Mesodermal cell (in vitro differentiated cells): Measurements from ENCODE around the gene THAP4.
"Not testable (repeated sequence)": the region's sequence is repeated elsewhere in the genome, so short reads cannot be mapped to it uniquely, and the experiment has no call there.

Experiments used
- H3K27ac ChIP-seq: 2 replicates; pipeline ENCODE4 v1.7.0; 2013; ENCODE audit warnings: mild to moderate bottlenecking, low read depth, low read length, moderate library complexity; ENCODE audit not compliant: severe bottlenecking
- H3K36me3 ChIP-seq: 2 replicates; pipeline ENCODE4 v1.7.1; 2013; ENCODE audit warnings: mild to moderate bottlenecking, low read length, moderate library complexity; ENCODE audit not compliant: control insufficient read depth, insufficient read depth
- H3K4me1 ChIP-seq: one replicate; pipeline ENCODE4 v1.7.1; 2013; ENCODE audit warnings: mild to moderate bottlenecking, low read length; ENCODE audit not compliant: insufficient read depth, control insufficient read depth, poor library complexity, severe bottlenecking
- H3K4me3 ChIP-seq: 2 replicates; pipeline ENCODE4 v1.7.0; 2013; ENCODE audit warnings: low read length, control low read depth, mild to moderate bottlenecking; ENCODE audit not compliant: insufficient read depth, poor library complexity, severe bottlenecking; ENCODE audit errors: extremely low read depth
- H3K9me3 ChIP-seq: 2 replicates; pipeline ENCODE4 v1.7.1; 2013; ENCODE audit warnings: mild to moderate bottlenecking, low read length, moderate library complexity; ENCODE audit not compliant: control insufficient read depth
- whole genome bisulfite sequencing, 2 experiments: methylation state at CpG; one replicate each; pipeline ENCODE4 v1.1.5; 2013; ENCODE audit warnings: missing lambda C conversion rate in 2 of 2; ENCODE audit not compliant: insufficient coverage in 2 of 2; 5-methylcytosine and 5-hydroxymethylcytosine counted together

THAP4 gene

GRCh38 chr2:241662731-241663130 is 25.8 kb upstream of the THAP4 start:
- peaks cover 62% of the 10 kb centered on the region for H3K36me3 ChIP-seq
- not testable (repeated sequence) for H3K27ac ChIP-seq, H3K9me3 ChIP-seq, H3K4me3 ChIP-seq
- peaks cover 22% of the 10 kb centered on the region for H3K4me1 ChIP-seq
- WGBS, 2 experiments: 82 to 89% methylated on average over 16 to 23 of the region's 24 CpGs

GRCh38 chr2:241660593-241661213 is 23.7 kb upstream of the THAP4 start:
- Histone ChIP-seq H3K4me3 (no peak overlapping the region), H3K27ac (no peak overlapping the region), H3K9me3 (no peaks in the 10 kb centered on the region), H3K36me3 (peaks cover 60% of the 10 kb centered on the region), H3K4me1 (peaks cover 10% of the 10 kb centered on the region)
- 96 to 97% methylated on average over 13 to 14 of the region's 14 CpGs for WGBS, 2 experiments

- no peak overlapping the region for H3K4me3 ChIP-seq
- H3K4me1 ChIP-seq: no peaks in the 10 kb centered on the region
- H3K27ac ChIP-seq: no peak overlapping the region
- H3K9me3 ChIP-seq: no peaks in the 10 kb centered on the region
- WGBS, 2 experiments: 80% methylated on average over 26 of the region's 26 CpGs
- peaks cover 74% of the 10 kb centered on the region for H3K36me3 ChIP-seq
These were observed 22.3 kb upstream of the THAP4 start for GRCh38 chr2:241659150-241659739.

GRCh38 chr2:241658296-241658695 is 21.3 kb upstream of the THAP4 start:
- H3K36me3 ChIP-seq: peaks cover 83% of the 10 kb centered on the region
- no peaks in the 10 kb centered on the region for H3K4me1 ChIP-seq
- no peak overlapping the region for H3K4me3 ChIP-seq
- 82 to 91% methylated on average over 5 of the region's 5 CpGs for WGBS, 2 experiments
- H3K27ac ChIP-seq: no peak overlapping the region
- H3K9me3 ChIP-seq: no peaks in the 10 kb centered on the region

GRCh38 chr2:241657786-241658254 is 20.9 kb upstream of the THAP4 start:
- H3K4me3 ChIP-seq: no peak overlapping the region
- no peaks in the 10 kb centered on the region for H3K4me1 ChIP-seq
- no peaks in the 10 kb centered on the region for H3K9me3 ChIP-seq
- peaks cover 86% of the 10 kb centered on the region for H3K36me3 ChIP-seq
- H3K27ac ChIP-seq: no peak overlapping the region
- WGBS, 2 experiments: 86 to 87% methylated on average over 13 to 15 of the region's 15 CpGs

DNA sequence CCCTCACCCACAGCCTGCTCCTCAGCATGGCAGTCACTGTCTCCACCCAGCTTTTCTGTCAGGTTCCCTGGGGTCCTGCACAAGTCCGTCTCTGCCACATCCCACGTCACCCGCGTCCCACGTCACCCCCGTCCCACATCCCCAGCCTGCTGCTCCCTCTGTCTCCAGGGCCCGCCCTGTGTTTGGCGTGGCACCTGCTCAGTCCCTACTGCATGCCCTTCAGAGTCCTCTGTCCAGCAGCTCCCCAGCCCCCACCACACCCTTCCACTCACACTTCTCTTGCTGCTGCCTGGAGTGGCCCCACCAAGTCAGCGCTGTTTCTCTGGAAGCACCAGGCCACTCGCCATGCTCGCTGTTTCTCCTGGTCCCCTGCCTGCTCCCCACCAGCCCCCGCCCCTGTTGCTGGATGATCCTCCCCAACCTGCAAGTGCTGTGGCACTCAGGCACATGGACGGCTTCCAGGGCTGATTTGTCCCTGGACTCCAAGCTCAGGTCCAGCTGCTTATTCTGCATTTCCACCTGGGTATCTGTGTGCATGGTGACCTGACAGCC is 19.3 kb upstream of the THAP4 start:
- H3K36me3 ChIP-seq: peaks cover 89% of the 10 kb centered on the region
- WGBS, 2 experiments: 94 to 98% methylated on average over 11 to 13 of the region's 13 CpGs
- no peak overlapping the region for H3K27ac ChIP-seq
- H3K4me3 ChIP-seq: no peak overlapping the region
- H3K9me3 ChIP-seq: no peaks in the 10 kb centered on the region
- H3K4me1 ChIP-seq: no peaks in the 10 kb centered on the region

DNA sequence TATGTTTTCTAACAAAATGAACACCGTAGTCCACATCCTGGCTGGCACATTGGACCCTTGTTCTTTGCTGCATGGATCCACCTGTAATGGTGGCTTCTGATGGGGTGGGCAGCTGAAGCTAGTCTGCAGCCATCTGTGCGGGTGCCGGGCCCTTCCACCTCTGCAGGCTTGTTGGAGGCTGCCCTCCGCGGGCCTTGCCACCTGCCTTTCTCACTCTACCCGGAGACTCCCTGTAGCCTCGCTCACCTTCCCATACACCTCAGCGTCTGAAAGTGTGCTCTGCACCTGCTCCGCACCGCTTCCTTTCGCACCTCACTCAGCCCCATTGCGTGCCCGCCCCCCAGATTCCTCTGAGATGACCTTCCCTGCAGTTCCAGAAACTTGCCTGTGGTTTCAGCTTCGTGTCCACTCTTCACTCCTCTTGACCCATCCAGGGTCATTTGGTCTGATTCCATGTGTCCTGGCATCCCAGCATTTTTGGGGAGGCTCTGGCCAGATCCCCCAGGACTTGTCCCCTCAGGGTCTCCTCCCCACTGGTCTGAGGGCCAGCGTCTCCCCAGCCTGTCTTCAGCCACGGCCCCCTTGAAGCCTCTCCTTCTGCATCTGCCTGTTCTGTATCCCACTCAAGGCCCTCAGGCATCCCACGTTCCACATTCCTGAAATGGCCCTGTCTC is 18.7 kb upstream of the THAP4 start:
- 97% methylated on average over 16 to 17 of the region's 17 CpGs for WGBS, 2 experiments

GRCh38 chr2:241654551-241654950 is 17.6 kb upstream of the THAP4 start:
- no peaks in the 10 kb centered on the region for H3K4me1 ChIP-seq
- no peak overlapping the region for H3K27ac ChIP-seq
- 97 to 98% methylated on average over 5 to 6 of the region's 12 CpGs for WGBS, 2 experiments
- no peaks in the 10 kb centered on the region for H3K9me3 ChIP-seq
- peaks cover 84% of the 10 kb centered on the region for H3K36me3 ChIP-seq
- no peak overlapping the region for H3K4me3 ChIP-seq

More for the DNA sequence above, 18.7 kb upstream of the THAP4 start:
- H3K9me3 ChIP-seq: no peaks in the 10 kb centered on the region
- no peaks in the 10 kb centered on the region for H3K4me1 ChIP-seq
- H3K27ac ChIP-seq: no peak overlapping the region
- H3K36me3 ChIP-seq: peaks cover 89% of the 10 kb centered on the region
- no peak overlapping the region for H3K4me3 ChIP-seq

- H3K4me3 ChIP-seq: no peak overlapping the region
- H3K4me1 ChIP-seq: no peaks in the 10 kb centered on the region
- WGBS, 2 experiments: 93 to 97% methylated on average over 10 to 12 of the region's 13 CpGs
- H3K27ac ChIP-seq: no peak overlapping the region
- no peaks in the 10 kb centered on the region for H3K9me3 ChIP-seq
- peaks cover 73% of the 10 kb centered on the region for H3K36me3 ChIP-seq
These were observed 16.3 kb upstream of the THAP4 start for GRCh38 chr2:241653210-241653750.

GRCh38 chr2:241652722-241653121 is 15.8 kb upstream of the THAP4 start:
- H3K27ac ChIP-seq: no peak overlapping the region
- no peak overlapping the region for H3K4me3 ChIP-seq
- no peaks in the 10 kb centered on the region for H3K9me3 ChIP-seq
- H3K36me3 ChIP-seq: peaks cover 68% of the 10 kb centered on the region
- WGBS, 2 experiments: 97 to 99% methylated on average over 8 to 9 of the region's 9 CpGs
- H3K4me1 ChIP-seq: no peaks in the 10 kb centered on the region
